Activated CD8-positive, alpha-beta memory T cell treated with anti-CD3 and anti-CD28 coated beads, Interleukin-2, amount 50 U/mL, for 1 hour (primary cell): ENCODE results near the gene PRB2.
"Not testable (repeated sequence)": the region's sequence is repeated elsewhere in the genome, so short reads cannot be mapped to it uniquely, and the experiment has no call there.

Experiments
- DNase-seq: peaks from one replicate; pipeline ENCODE4 v3.0.0-alpha.2; 2020; ENCODE audit errors: extremely low read depth

The PRB2 gene

DNA sequence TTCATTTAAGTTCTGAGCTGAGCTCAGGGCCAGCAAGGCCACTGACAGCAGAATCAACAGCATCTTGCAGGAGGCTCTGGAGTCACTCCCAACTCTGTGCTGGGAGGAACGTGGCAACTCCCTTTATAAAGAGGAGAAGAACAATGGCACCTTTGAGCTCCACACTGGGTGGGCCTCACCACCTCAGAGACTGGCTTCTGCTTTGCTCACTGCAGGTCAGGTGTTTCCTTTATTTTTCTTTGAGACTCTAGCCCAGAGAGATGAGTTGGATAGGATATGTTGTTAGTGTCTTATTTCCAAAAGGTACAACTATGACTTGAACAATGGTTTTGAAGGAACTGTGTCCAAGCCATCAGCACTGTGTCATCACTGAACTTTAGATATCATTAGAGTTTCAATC, at the start of gene PRB2:
Gene PRB2, minus strand, starts transcription at position 101 of the 400 bp plus-strand sequence. Its CDS starts 38 bp downstream, at position 63.
- DNase-seq, result not testable (repeated sequence)

DNA sequence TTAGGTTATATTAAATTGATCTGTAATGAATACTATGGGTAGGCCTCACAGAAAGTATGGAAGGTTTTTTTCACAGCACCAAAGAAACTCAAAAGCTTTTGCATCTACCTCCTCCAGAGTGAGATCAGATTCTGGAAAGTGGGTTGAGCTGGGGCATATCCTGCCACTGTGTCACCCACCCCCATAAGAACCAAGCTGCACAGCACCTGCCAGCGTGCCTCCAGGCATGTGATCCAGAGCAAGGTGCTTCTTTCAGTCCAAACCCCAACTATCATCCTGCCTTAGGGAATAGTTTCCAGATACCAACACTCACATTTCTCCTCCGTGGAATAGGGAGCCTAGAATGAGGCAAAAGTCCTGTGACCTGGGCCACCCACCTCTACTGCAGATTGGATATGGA, 42.6 kb upstream of the PRB2 start:
- no peak for DNase-seq

DNA sequence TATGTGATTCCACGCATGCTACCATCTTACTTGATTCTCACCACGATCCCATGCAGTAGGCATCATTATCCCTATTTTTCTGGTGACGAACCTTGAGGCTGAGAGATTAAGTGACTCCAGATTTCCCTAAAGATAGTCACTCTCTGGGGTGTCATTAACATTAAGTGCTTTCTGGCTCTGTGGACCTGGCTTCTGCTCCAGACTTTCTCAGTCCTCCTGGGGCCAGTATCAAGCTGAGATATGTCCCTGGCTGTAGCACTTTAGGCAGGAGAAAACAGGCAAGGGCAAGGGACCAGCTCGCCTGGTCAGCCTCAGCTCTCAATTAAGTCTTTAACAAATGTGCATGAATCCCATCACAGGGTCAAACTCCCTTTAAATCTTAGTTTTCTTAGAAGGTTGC, 38.3 kb upstream of the PRB2 start:
- no peak for DNase-seq

DNA sequence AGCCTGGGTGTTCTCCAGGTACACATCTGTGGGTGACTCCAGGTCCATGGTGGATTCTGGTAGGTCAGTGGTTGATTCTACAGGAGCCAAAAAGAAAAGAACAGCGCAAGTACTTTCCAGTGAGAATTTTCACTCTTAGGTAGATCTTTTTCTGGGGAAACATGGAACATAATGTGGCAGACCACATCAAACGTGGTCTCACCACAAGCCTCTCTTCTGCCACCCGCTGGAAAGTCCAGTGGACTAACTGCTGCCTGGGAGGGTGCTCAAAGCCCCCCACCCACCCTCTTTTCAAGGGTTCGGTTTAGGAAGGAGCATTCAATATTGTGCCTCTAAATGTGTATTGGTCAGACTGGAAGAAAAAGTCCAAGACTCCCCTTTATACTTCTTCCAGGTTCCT, 36.1 kb upstream of the PRB2 start:
- no peak for DNase-seq

DNA sequence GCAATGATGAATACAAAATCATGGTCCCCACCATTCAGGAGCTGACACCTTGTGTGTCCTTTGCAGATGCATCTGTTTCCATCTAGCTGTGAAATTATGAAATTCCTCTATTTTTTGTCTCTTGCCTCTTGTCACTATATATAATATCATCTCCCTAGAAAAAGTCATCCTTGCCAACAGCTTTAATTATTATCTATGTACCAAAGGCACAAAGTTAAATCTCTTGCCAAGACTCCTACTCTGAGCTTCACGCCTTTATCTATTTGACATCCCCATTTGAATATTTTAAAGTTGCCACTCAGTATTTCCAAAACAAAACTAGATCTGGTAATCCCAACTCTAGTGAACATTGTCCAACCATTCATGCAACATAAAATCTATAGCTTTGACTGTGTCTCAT, 32.0 kb upstream of the PRB2 start:
- no peak for DNase-seq

DNA sequence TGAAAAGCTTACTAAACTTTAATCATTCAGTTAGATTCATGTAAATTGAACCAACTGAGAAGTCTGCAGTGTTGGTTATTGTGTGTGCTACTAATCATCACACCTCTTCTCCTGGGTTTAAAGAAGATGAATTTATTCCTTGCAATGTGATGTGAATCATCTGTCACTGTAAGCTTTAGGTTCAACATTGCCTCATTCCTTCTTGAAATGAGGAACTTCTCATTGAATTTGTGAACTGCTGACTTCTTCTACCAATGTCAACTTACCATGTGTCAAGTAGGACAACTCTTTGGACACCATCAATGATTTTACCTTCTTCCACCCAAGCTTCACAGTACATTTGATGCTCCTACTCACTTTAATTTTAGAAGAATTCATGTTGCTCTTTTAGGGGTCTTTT, 17.4 kb upstream of the PRB2 start:
- no peak for DNase-seq

DNA sequence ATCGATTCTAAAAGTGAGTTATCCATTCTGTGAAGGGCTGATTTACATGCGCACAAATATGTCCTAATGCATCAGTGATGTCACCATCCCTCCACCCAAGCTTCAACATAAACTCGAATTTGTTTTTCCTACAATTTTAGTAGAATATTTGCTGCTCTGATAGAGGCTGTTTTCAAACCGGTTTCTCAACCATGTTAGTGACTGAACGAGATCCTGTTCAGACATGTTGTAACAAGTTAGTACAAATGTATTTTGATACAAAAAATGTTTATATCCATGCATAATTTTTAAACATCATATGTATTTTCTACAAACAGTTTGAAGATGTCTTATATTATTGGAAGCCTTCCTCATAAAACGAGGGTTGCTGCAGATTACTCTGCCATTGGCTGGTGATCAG, 12.7 kb upstream of the PRB2 start:
- DNase-seq, result no peak

DNA sequence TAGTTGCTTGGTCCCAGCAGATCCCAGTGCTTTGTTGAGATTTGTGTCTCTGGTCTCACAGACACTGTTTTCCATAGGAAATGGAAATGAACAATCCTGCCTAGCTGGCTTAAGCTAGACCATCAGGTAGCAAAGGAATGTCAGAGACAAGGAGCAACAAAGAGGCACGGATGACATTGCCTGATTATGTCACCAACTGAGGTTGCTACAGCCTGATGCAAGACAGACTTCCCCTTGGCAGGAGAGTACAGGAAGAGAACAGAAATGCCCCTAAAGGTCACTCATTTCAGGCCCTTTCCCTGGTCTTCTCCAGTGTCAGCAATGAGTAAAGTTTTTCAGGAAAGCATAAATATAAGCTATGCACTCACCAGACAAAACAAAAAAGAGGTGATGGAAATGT, 2.0 kb upstream of the PRB2 start:
- DNase-seq, result no peak

DNA sequence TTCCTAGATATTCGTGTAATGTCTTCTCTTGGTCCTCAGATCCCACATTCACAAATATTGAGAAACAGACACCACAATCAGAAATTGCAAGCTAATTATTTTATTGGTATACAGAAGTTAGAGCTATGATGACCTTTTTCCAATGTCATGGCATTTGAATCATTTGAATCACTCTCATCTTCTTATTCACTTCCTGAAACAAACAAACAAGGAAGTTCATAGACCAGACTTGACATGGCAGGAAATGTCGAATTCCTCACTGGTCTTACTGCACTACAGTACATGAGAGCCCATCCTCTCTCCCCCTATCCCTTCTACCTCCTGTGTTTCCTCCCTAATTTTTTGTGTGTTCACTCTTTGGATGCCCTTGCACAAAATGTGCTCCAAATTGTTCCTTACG, 3.9 kb downstream of the PRB2 start:
- not testable (repeated sequence) for DNase-seq

DNA sequence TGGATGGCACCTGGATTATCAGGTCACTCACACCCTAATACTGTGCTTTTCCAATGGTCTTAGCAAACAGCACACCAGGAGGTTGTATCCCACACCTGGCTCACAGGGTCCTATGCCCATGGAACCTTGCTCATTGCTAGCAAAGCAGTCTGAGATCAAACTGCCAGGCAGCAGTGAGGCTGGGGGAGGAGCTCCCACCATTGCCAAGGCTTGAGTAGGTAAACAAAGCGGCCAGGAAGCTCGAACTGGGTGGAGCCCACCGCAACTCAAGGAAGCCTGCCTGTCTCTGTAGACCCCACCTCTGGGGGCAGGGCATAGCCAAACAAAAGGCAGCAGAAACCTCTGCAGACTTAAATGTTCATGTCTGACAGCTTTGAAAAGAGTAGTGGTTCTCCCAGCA, 17.9 kb downstream of the PRB2 start:
- DNase-seq, result not testable (repeated sequence)

DNA sequence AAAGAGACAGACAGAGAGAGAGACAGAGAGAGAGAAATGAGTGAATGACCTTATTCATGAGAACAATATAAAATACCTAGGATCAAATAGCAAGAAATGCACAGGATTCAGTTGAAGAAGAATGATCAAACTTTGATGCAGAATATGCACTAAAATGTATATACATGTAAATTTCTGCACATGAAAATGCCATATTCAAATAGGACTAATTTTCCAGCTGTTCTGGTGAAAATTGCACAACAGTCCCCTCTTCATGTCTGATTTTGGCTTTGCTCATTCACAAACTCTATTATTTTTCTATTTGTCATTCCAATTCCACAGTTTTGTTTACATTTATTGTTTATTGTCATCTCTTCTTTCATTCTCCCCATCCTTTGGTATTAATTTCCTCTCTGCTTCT, 34.2 kb downstream of the PRB2 start:
- DNase-seq, result no peak

DNA sequence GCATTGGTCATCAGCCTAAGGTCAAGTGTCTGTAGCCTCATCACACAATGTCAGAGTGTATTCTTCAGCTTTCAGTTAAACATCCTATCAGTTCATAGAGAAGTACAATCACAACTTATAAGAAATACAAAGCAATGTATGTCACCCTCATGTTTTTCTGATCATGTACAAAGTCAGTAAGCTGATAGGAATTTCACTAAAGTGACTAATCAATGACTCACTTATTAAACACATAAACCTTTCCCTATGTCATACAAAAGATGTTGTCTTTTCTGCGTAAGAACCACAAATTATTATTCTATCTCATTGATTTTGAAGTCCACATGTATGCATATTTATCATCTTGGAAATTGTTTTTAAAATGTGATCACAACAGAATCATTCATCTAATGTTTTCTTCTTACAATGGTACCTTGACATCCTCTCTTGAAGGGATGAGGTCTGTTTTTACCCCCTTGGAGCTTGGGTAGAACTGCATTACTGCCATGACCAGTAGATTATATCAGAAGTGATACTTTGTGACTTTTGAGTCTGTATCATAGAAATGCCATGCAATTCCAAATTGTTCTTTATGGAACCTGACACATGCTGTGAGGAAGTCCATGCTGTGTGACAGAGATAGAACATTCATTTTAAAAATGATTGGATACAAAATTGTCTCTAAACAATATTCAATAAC, 35.0 kb downstream of the PRB2 start:
- DNase-seq, result not testable (repeated sequence)

DNA sequence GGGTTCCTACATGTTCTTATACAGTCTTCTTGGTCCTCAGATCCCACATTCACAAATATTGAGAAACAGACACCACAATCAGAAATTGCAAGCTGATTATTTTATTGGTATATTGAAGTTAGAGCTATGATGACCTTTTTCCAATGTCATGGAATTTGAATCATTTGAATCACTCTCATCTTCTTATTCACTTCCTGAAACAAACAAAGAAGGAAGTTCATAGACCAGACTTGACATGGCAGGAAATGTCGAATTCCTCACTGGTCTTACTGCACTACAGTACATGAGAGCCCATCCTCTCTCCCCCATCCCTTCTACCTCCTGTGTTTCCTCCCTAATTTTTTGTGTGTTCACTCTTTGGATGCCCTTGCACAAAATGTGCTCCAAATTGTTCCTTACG, 43.6 kb downstream of the PRB2 start:
- DNase-seq, result not testable (repeated sequence)

DNA sequence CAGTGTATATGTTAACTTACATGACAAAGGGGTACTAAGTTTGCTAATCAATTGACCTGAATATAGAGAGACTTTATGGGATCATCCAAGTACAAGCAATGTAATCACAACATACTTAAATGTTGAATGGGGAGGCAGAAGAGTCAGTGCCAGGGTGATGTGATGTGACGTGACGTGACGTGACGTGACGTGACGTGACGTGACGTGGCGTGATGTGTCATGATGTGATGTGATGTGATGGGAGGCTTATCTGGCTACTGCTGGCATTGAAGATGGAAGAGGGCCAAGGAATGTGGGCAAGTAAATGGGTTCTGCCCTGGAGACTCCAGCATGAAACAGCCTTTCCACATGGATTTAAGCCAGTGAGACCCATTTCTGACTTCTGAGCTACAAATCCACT, 46.9 kb downstream of the PRB2 start:
- no peak for DNase-seq

DNA sequence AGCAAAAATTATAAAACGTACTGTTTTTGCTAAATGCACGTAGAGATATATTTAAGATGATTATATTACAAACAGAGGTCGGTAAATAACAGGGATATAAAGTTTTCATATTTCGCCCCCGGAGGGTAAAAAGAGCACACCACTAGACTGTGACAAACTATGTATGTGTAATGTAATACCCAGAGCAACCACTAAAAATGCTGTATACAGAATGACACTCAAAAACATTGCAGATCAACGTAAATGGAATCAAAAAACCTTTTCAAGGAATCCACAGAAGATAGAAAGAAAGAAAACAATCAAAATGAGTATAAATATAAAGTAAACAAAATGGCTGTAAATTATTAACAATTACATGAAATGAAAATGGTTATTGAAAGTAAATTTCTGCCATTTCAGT, 47.6 kb downstream of the PRB2 start:
- no peak for DNase-seq

DNA sequence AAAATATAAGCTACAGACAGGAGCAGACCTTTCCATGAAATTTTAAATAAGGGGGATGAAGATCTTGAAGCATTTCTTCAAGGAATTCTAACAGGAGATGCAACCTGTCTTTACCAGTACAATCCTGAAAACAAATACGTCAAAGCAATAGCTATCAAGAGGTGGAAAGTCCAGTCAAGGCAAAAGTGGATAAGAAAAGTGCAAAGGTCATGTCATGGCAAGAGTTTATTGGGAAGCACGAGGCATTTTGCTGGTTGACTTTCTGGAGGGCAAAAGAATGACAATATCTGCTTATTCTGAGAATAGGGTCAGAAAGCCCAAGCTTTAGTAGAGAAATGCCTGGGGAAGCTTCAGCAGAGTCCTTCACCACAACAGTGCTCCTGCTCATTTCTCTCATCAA, 50.9 kb downstream of the PRB2 start:
- no peak for DNase-seq
